Vagina (tissue), 2 donors: ENCODE measurements around the gene PON3. TPM values are rescaled to one million over a fixed set of nuclear protein-coding genes. Genes with fewer than 3 reads are reported as not detected.

Experiments
- DNase-seq, 2 donors: peaks; one replicate each; pipeline ENCODE4 v3.0.0-alpha.2; 2017; ENCODE audit errors: extremely low spot score in 2 of 2
- H3K27ac ChIP-seq: fragments of 200-600 bp; sonication (generic); one replicate; pipeline ENCODE4 v1.5.1; 2019
- H3K27me3 ChIP-seq: fragments of 200-600 bp; sonication (generic); one replicate; pipeline ENCODE4 v1.5.1; 2019
- H3K36me3 ChIP-seq, 2 donors: fragments of 200-600 bp; sonication (generic); one replicate each; pipeline ENCODE4 v1.5.1; 2017 to 2019
- H3K4me1 ChIP-seq: fragments of 200-600 bp; sonication (generic); one replicate; pipeline ENCODE4 v1.5.1; 2019
- H3K4me3 ChIP-seq, 2 donors: fragments of 200-600 bp; sonication (generic); 1 replicate in 1 of 2; 2 replicates in 1 of 2; pipeline ENCODE4 v1.5.1; 2016 to 2019
- H3K9me3 ChIP-seq: fragments of 200-600 bp; sonication (generic); one replicate; pipeline ENCODE4 v1.5.1; 2019
- CTCF ChIP-seq, 3 experiments: fragments of 450-650 bp in 2 of 3; fragments of 200-600 bp in 1 of 3; sonication (generic) in 1 of 3; IDR thresholded peaks; one replicate each; pipeline ENCODE4 v1.5.1; 2017 to 2019; ENCODE audit warnings: antibody characterized with exemption in 3 of 3, mild to moderate bottlenecking in 2 of 3, moderate library complexity in 2 of 3
- POLR2A ChIP-seq, 2 donors: fragments of 450-650 bp; IDR thresholded peaks; one replicate each; pipeline ENCODE4 v1.6.1; 2017; ENCODE audit warnings: antibody characterized with exemption in 2 of 2, mild to moderate bottlenecking in 2 of 2, moderate library complexity in 2 of 2
- POLR2AphosphoS5 ChIP-seq, 2 donors: sonication (generic); formaldehyde crosslinking; IDR thresholded peaks; one replicate each; pipeline ENCODE4 v1.9.0; 2017; ENCODE audit warnings: antibody characterized with exemption in 2 of 2, mild to moderate bottlenecking in 2 of 2, low read depth in 1 of 2; ENCODE audit not compliant: insufficient read depth in 1 of 2
- intact Hi-C: fragments of 100-400 bp; cut with DNase I; formaldehyde crosslinking; loops from one replicate; pipeline ENCODE4 v1.15.1; 2023
- total RNA-seq: library from RNA; depleted of rRNA; stranded (reverse); fragments of >200 nt; gene quantifications from one replicate; pipeline ENCODE4 v1.2.3, GENCODE V29; 2016

PON3 gene
- total RNA-seq, 1 donor from 2014 or later = 3.9 TPM

GRCh38 chr7:95322854-95323253 lies 73.3 kb downstream of the PON3 start:
- H3K27me3 ChIP-seq = no peaks in the 10 kb centered on the region
- no peaks in the 10 kb centered on the region for H3K4me1 ChIP-seq
- H3K27ac ChIP-seq = no peak overlapping the region
- H3K9me3 ChIP-seq = no peaks in the 10 kb centered on the region
- TF ChIP-seq POLR2A (IDR thresholded peaks at IDR 0.05) = no peak
- no peaks in the 10 kb centered on the region for H3K36me3 ChIP-seq
- no peak overlapping the region for H3K4me3 ChIP-seq
- no peak for DNase-seq
- intact Hi-C loops = no loop called here

- H3K36me3 ChIP-seq = no peaks in the 10 kb centered on the region
- DNase-seq = no peak
- H3K4me3 ChIP-seq = no peak overlapping the region
- no peaks in the 10 kb centered on the region for H3K9me3 ChIP-seq
- H3K27ac ChIP-seq = no peak overlapping the region
- intact Hi-C loops = no loop called here
- TF ChIP-seq POLR2AphosphoS5 (IDR thresholded peaks at IDR 0.05; ENCODE audit: insufficient read depth in 1 of 2, low read depth in 1 of 2) = no peak
- TF ChIP-seq CTCF (IDR thresholded peaks at IDR 0.05) = no peak
- no peak for TF ChIP-seq POLR2A (IDR thresholded peaks at IDR 0.05)
- H3K4me1 ChIP-seq = no peaks in the 10 kb centered on the region
- no peaks in the 10 kb centered on the region for H3K27me3 ChIP-seq
Measured at GRCh38 chr7:95322396-95322795, 73.8 kb downstream of the PON3 start.

- no peaks in the 10 kb centered on the region for H3K4me1 ChIP-seq
Measured at GRCh38 chr7:95321720-95322119, 74.5 kb downstream of the PON3 start.

GRCh38 chr7:95320651-95321050 lies 75.5 kb downstream of the PON3 start:
- H3K4me1 ChIP-seq = no peaks in the 10 kb centered on the region
- intact Hi-C loops = no loop called here
- no peaks in the 10 kb centered on the region for H3K9me3 ChIP-seq
- TF ChIP-seq POLR2AphosphoS5 (IDR thresholded peaks at IDR 0.05; ENCODE audit: insufficient read depth in 1 of 2, low read depth in 1 of 2) (no peak), CTCF (IDR thresholded peaks at IDR 0.05) (no peak), POLR2A (IDR thresholded peaks at IDR 0.05) (no peak)
- no peak overlapping the region for H3K27ac ChIP-seq
- H3K4me3 ChIP-seq = no peak overlapping the region
- no peak for DNase-seq
- H3K36me3 ChIP-seq = no peaks in the 10 kb centered on the region
- no peaks in the 10 kb centered on the region for H3K27me3 ChIP-seq

More at GRCh38 chr7:95321720-95322119, 74.5 kb downstream of the PON3 start:
- Histone ChIP-seq H3K27ac (no peak overlapping the region), H3K4me3 (no peak overlapping the region), H3K27me3 (no peaks in the 10 kb centered on the region), H3K36me3 (no peaks in the 10 kb centered on the region), H3K9me3 (no peaks in the 10 kb centered on the region)
- no peak for DNase-seq
- TF ChIP-seq POLR2A (IDR thresholded peaks at IDR 0.05) = no peak
- no peak for TF ChIP-seq POLR2AphosphoS5 (IDR thresholded peaks at IDR 0.05; ENCODE audit: insufficient read depth in 1 of 2, low read depth in 1 of 2)
- no peak for TF ChIP-seq CTCF (IDR thresholded peaks at IDR 0.05)
- intact Hi-C loops = no loop called here

- no peaks in the 10 kb centered on the region for H3K36me3 ChIP-seq
- TF ChIP-seq POLR2AphosphoS5 (IDR thresholded peaks at IDR 0.05; ENCODE audit: insufficient read depth in 1 of 2, low read depth in 1 of 2) (no peak), CTCF (IDR thresholded peaks at IDR 0.05) (no peak), POLR2A (IDR thresholded peaks at IDR 0.05) (no peak)
- H3K4me3 ChIP-seq = no peak overlapping the region
- no peaks in the 10 kb centered on the region for H3K27me3 ChIP-seq
- intact Hi-C loops = no loop called here
- H3K27ac ChIP-seq = no peak overlapping the region
- no peak for DNase-seq
- no peaks in the 10 kb centered on the region for H3K9me3 ChIP-seq
- no peaks in the 10 kb centered on the region for H3K4me1 ChIP-seq
Measured at GRCh38 chr7:95319570-95319969, 76.6 kb downstream of the PON3 start.
